ENCODE measurements around the gene INPP5B.
"Not testable (repeated sequence)": the region's sequence is repeated elsewhere in the genome, so short reads cannot be mapped to it uniquely, and the experiment has no call there.

Gene INPP5B

GRCh38 chr1:37946703-37947360 is at the start of gene INPP5B:
TSS of gene INPP5B (minus strand) at chr1:37947053. CDS start at chr1:37946308, 745 bp downstream.
- DNase-seq (ENCODE audit: low spot score): no peak

- no peak for DNase-seq (ENCODE audit: low spot score)
These were observed 49.0 kb upstream of the INPP5B start for GRCh38 chr1:37995751-37996345.

- no peak for DNase-seq (ENCODE audit: low spot score)
These were observed 48.2 kb upstream of the INPP5B start for GRCh38 chr1:37994886-37995566.

GRCh38 chr1:37989361-37989930 is 42.6 kb upstream of the INPP5B start:
- DNase-seq (ENCODE audit: low spot score): peak; percentile 46

GRCh38 chr1:37987679-37988078 is 40.8 kb upstream of the INPP5B start:
- no peak for DNase-seq (ENCODE audit: low spot score)

- DNase-seq (ENCODE audit: low spot score): no peak
These were observed 36.7 kb upstream of the INPP5B start for GRCh38 chr1:37983546-37983945.

GRCh38 chr1:37978541-37978940 is 31.7 kb upstream of the INPP5B start:
- DNase-seq (ENCODE audit: low spot score): no peak

GRCh38 chr1:37975083-37975482 is 28.2 kb upstream of the INPP5B start:
- not testable (repeated sequence) for DNase-seq (ENCODE audit: low spot score)

GRCh38 chr1:37974567-37974966 is 27.7 kb upstream of the INPP5B start:
- DNase-seq (ENCODE audit: low spot score): no peak

GRCh38 chr1:37973684-37974083 is 26.8 kb upstream of the INPP5B start:
- not testable (repeated sequence) for DNase-seq (ENCODE audit: low spot score)

GRCh38 chr1:37965301-37965700 is 18.4 kb upstream of the INPP5B start:
- DNase-seq (ENCODE audit: low spot score): no peak

GRCh38 chr1:37964106-37964505 is 17.3 kb upstream of the INPP5B start:
- not testable (repeated sequence) for DNase-seq (ENCODE audit: low spot score)

GRCh38 chr1:37958690-37959089 is 11.8 kb upstream of the INPP5B start:
- no peak for DNase-seq (ENCODE audit: low spot score)

- DNase-seq (ENCODE audit: low spot score): no peak
These were observed 8.8 kb upstream of the INPP5B start for GRCh38 chr1:37955685-37956084.

- DNase-seq (ENCODE audit: low spot score): no peak
These were observed 7.6 kb upstream of the INPP5B start for GRCh38 chr1:37954316-37954971.

- no peak for DNase-seq (ENCODE audit: low spot score)
These were observed 5.9 kb upstream of the INPP5B start for GRCh38 chr1:37952738-37953137.

GRCh38 chr1:37951783-37952624 is 5.2 kb upstream of the INPP5B start:
- DNase-seq (ENCODE audit: low spot score): no peak

GRCh38 chr1:37951041-37951782 is 4.4 kb upstream of the INPP5B start:
- DNase-seq (ENCODE audit: low spot score): no peak

GRCh38 chr1:37949524-37950152 is 2.8 kb upstream of the INPP5B start:
- no peak for DNase-seq (ENCODE audit: low spot score)

- DNase-seq (ENCODE audit: low spot score): no peak
These were observed 2.0 kb upstream of the INPP5B start for GRCh38 chr1:37948841-37949240.

All from LoVo (cell line).